Peyer's patch (tissue), 4 donors: ENCODE measurements around the gene MAT1A. TPM values are rescaled to one million over a fixed set of nuclear protein-coding genes. Genes with fewer than 3 reads are reported as not detected.

Source experiments
- DNase-seq, 3 donors: peaks; one replicate each; pipeline ENCODE4 v3.0.0-alpha.2; 2017 to 2019
- H3K27ac ChIP-seq, 4 donors: fragments of 200-600 bp; sonication (generic); one replicate each; pipeline ENCODE4 v1.5.1; 2016 to 2019
- H3K27me3 ChIP-seq, 2 donors: fragments of 200-600 bp; sonication (generic); one replicate each; pipeline ENCODE4 v1.5.1; 2019
- H3K36me3 ChIP-seq, 3 donors: fragments of 200-600 bp; sonication (generic); one replicate each; pipeline ENCODE4 v1.5.1; 2016 to 2019
- H3K4me1 ChIP-seq, 4 donors: fragments of 200-600 bp; sonication (generic); one replicate each; pipeline ENCODE4 v1.5.1; 2016 to 2019
- H3K4me3 ChIP-seq, 4 donors: fragments of 200-600 bp; sonication (generic); 1 replicate in 3 of 4; 2 replicates in 1 of 4; pipeline ENCODE4 v1.5.1; 2016 to 2019; ENCODE audit warnings: mild to moderate bottlenecking in 1 of 4
- H3K9me3 ChIP-seq, 4 donors: fragments of 200-600 bp; sonication (generic); one replicate each; pipeline ENCODE4 v1.5.1; 2016 to 2019; ENCODE audit warnings: mild to moderate bottlenecking in 1 of 4
- CTCF ChIP-seq, 6 experiments: fragments of 450-650 bp in 4 of 6; fragments of 200-600 bp in 2 of 6; sonication (generic) in 1 of 6; IDR thresholded peaks; one replicate each; pipeline ENCODE4 v1.5.1; 2017 to 2019; ENCODE audit warnings: antibody characterized with exemption in 6 of 6, mild to moderate bottlenecking in 3 of 6, moderate library complexity in 1 of 6
- POLR2A ChIP-seq, 2 donors: fragments of 450-650 bp; IDR thresholded peaks; one replicate each; pipeline ENCODE4 v1.5.1; 2017; ENCODE audit warnings: antibody characterized with exemption in 2 of 2, mild to moderate bottlenecking in 2 of 2, moderate library complexity in 2 of 2
- total RNA-seq, 4 donors: library from RNA; depleted of rRNA; stranded (reverse); fragments of >200 nt; gene quantifications; one replicate each; pipeline ENCODE4 v1.1.0, GENCODE V29; 2016

Gene MAT1A
- total RNA-seq, 4 donors from 2014 or later = not detected

- Histone ChIP-seq H3K27me3 (no peaks in the 10 kb centered on the region), H3K4me1 (no peaks in the 10 kb centered on the region), H3K27ac (no peak overlapping the region), H3K9me3 (no peaks in the 10 kb centered on the region), H3K4me3 (peak overlapping the region in 1 of 4 donors; percentile 16), H3K36me3 (no peaks in the 10 kb centered on the region)
- TF ChIP-seq CTCF (IDR thresholded peaks at IDR 0.05) (no peak), POLR2A (IDR thresholded peaks at IDR 0.05) (no peak)
- DNase-seq = no peak
These were observed 609 bp downstream of the MAT1A start for GRCh38 chr10:80288849-80289248.

GRCh38 chr10:80284522-80284921 is 4.9 kb downstream of the MAT1A start:
- Histone ChIP-seq H3K4me1 (no peaks in the 10 kb centered on the region), H3K9me3 (no peaks in the 10 kb centered on the region), H3K36me3 (no peaks in the 10 kb centered on the region), H3K27ac (no peak overlapping the region), H3K27me3 (no peaks in the 10 kb centered on the region), H3K4me3 (no peak overlapping the region)
- TF ChIP-seq POLR2A (IDR thresholded peaks at IDR 0.05) (no peak), CTCF (IDR thresholded peaks at IDR 0.05) (no peak)
- no peak for DNase-seq

GRCh38 chr10:80283536-80284199 is 5.8 kb downstream of the MAT1A start:
- TF ChIP-seq CTCF (IDR thresholded peaks at IDR 0.05) (no peak), POLR2A (IDR thresholded peaks at IDR 0.05) (no peak)
- no peak overlapping the region for H3K4me3 ChIP-seq
- no peak overlapping the region for H3K27ac ChIP-seq
- H3K27me3 ChIP-seq = no peaks in the 10 kb centered on the region
- DNase-seq = peak in 1 of 3 donors; percentile 41
- no peaks in the 10 kb centered on the region for H3K36me3 ChIP-seq
- no peaks in the 10 kb centered on the region for H3K4me1 ChIP-seq
- no peaks in the 10 kb centered on the region for H3K9me3 ChIP-seq

- TF ChIP-seq POLR2A (IDR thresholded peaks at IDR 0.05) (no peak), CTCF (IDR thresholded peaks at IDR 0.05) (no peak)
- DNase-seq = no peak
- Histone ChIP-seq H3K27me3 (no peaks in the 10 kb centered on the region), H3K27ac (no peak overlapping the region), H3K4me3 (no peak overlapping the region), H3K4me1 (no peaks in the 10 kb centered on the region), H3K36me3 (no peaks in the 10 kb centered on the region), H3K9me3 (no peaks in the 10 kb centered on the region)
These were observed 6.3 kb downstream of the MAT1A start for GRCh38 chr10:80283119-80283518.

GRCh38 chr10:80281784-80282765 is 7.4 kb downstream of the MAT1A start:
- TF ChIP-seq POLR2A (IDR thresholded peaks at IDR 0.05) = no peak
- no peak for TF ChIP-seq CTCF (IDR thresholded peaks at IDR 0.05)
- H3K27me3 ChIP-seq = no peaks in the 10 kb centered on the region
- H3K9me3 ChIP-seq = no peaks in the 10 kb centered on the region
- H3K36me3 ChIP-seq = no peaks in the 10 kb centered on the region
- H3K27ac ChIP-seq = no peak overlapping the region
- no peaks in the 10 kb centered on the region for H3K4me1 ChIP-seq
- no peak for DNase-seq
- H3K4me3 ChIP-seq = no peak overlapping the region
